ENCODE results near the gene PARD3B. TPM values are rescaled to one million over a fixed set of nuclear protein-coding genes. Genes with fewer than 3 reads are reported as not detected.

The PARD3B gene
- total RNA-seq, 1 experiment from 2014 or later = 6.4 TPM

- Histone ChIP-seq H3K27ac (ENCODE audit: insufficient read length, low read depth, low read length) (no peak overlapping the region), H3K4me1 (ENCODE audit: insufficient read depth, low read length) (no peaks in the 10 kb centered on the region), H3K27me3 (ENCODE audit: insufficient read depth, low read length) (no peaks in the 10 kb centered on the region), H3K4ac (ENCODE audit: low read depth, low read length) (no peak overlapping the region), H3K56ac (ENCODE audit: insufficient read length, low read depth, low read length) (no peak overlapping the region), H3K23me2 (ENCODE audit: insufficient read length, low read depth, low read length, poor library complexity, severe bottlenecking) (no peaks in the 10 kb centered on the region), H2BK12ac (ENCODE audit: insufficient read length, low read depth, low read length) (no peak overlapping the region), H3K14ac (ENCODE audit: insufficient read depth, low read length) (no peak overlapping the region), H3K23ac (ENCODE audit: insufficient read length, low read depth, low read length) (no peak overlapping the region), H4K91ac (ENCODE audit: insufficient read length, low read depth, low read length) (no peak overlapping the region), H4K8ac (replicated peaks; ENCODE audit: insufficient read length, low read depth, low read length) (no peak overlapping the region), H2BK5ac (ENCODE audit: insufficient read length, low read length) (no peak overlapping the region), H3T11ph (ENCODE audit: low read length) (no peak overlapping the region), H4K20me1 (ENCODE audit: control insufficient read depth, insufficient read depth, insufficient read length) (no peaks in the 10 kb centered on the region), H2BK20ac (ENCODE audit: low read depth, low read length, poor library complexity, severe bottlenecking) (no peak overlapping the region), H2AK5ac (ENCODE audit: insufficient read length, low read length) (no peak overlapping the region), H3K18ac (ENCODE audit: insufficient read length, low read depth, low read length) (no peak overlapping the region), H2BK120ac (ENCODE audit: low read depth, low read length, poor library complexity, severe bottlenecking) (no peak overlapping the region), H2AFZ (ENCODE audit: low read length) (no peak overlapping the region), H2BK15ac (ENCODE audit: low read depth, low read length) (no peak overlapping the region), H3K4me2 (ENCODE audit: insufficient read depth, insufficient read length, low read length) (no peak overlapping the region), H3K9ac (ENCODE audit: extremely low read depth, insufficient read length, low read length) (no peak overlapping the region), H4K5ac (ENCODE audit: insufficient read length, low read depth, low read length) (no peak overlapping the region), H3K79me2 (ENCODE audit: insufficient read depth, low read length) (no peaks in the 10 kb centered on the region), H3K79me1 (ENCODE audit: insufficient read depth, low read depth, low read length, poor library complexity, severe bottlenecking) (no peaks in the 10 kb centered on the region), H3K9me3 (ENCODE audit: control insufficient read depth, low read depth, low read length) (no peaks in the 10 kb centered on the region)
- Mint-ChIP-seq H3K36me3 (ENCODE audit: insufficient read depth in 1 of 3, low read depth in 3 of 3) (no peaks in the 10 kb centered on the region), H3K27ac (no peak overlapping the region), H3K9me3 (no peaks in the 10 kb centered on the region), H3K4me1 (no peaks in the 10 kb centered on the region), H3K27me3 (ENCODE audit: low read depth) (no peaks in the 10 kb centered on the region), H3K4me3 (no peak overlapping the region)
- WGBS (ENCODE audit: extremely low coverage, insufficient read length, low lambda C conversion rate) = no CpG with 5 or more reads among the region's 2 CpGs
- DNase-seq = no peak
- no peak for TF ChIP-seq CTCF (conservative IDR thresholded peaks at IDR 0.05)
Observed at GRCh38 chr2:205590759-205591158, 1045.5 kb downstream of the PARD3B start.

Measured in H9 (cell line).